HCT116 (cell line): ENCODE results near the gene FAM222B. TPM values are rescaled to one million over a fixed set of nuclear protein-coding genes. Genes with fewer than 3 reads are reported as not detected.

Experiments used
- ATAC-seq: fragments of 200-7000 bp; cut with Tn5 transposase; 2 replicates; pipeline ENCODE4 v1.9.1; 2020; ENCODE audit warnings: mild to moderate bottlenecking, moderate library complexity
- BruUV-seq: library from RNA; stranded (reverse); fragments of 400-500 nt; replicated peaks from 2 replicates; lab custom pipeline; 2021; lab: Mats Ljungman, UMichigan
- CTCF ChIA-PET: fragments of 300-600 bp; sonication (Branson Sonifier 250); formaldehyde crosslinking; loops from one replicate; lab custom pipeline; 2021; ENCODE audit warnings: antibody characterized with exemption; lab: Charles Lee
- POLR2A ChIA-PET: fragments of 300-600, 350-600 bp; sonication (Branson Sonifier 250); formaldehyde crosslinking; loops from one replicate; lab custom pipeline; 2021; ENCODE audit warnings: antibody characterized with exemption; lab: Charles Lee
- RAD21 ChIA-PET, 2 experiments: fragments of 300-600 bp; sonication (Branson Sonifier 250); formaldehyde crosslinking; loops; one replicate each; lab custom pipeline; 2023; ENCODE audit warnings: low total read pairs in 2 of 2; ENCODE audit not compliant: uncharacterized antibody in 2 of 2, unreplicated experiment in 2 of 2, low non-redundant PET in 1 of 2; lab: Charles Lee
- DNase-seq: peaks from one replicate; pipeline ENCODE4 v3.0.0-alpha.2; 2010; ENCODE audit warnings: low read depth, low spot score
- H2AFZ ChIP-seq: fragments of 200-600 bp; shearing (Covaris generic), sonication (generic); 2 replicates; pipeline ENCODE4 v1.6.1; 2017; ENCODE audit warnings: low read depth, mixed run types, mixed read lengths, antibody characterized with exemption, low read length; ENCODE audit not compliant: poor library complexity, severe bottlenecking
- H3K27ac ChIP-seq: 2 replicates; pipeline ENCODE4 v1.5.1; 2012; ENCODE audit warnings: low read depth, low read length
- H3K27me3 ChIP-seq: fragments of 200-600 bp; sonication (generic); 2 replicates; pipeline ENCODE4 v1.6.1; 2016; ENCODE audit warnings: mixed run types, low read length, mixed read lengths; ENCODE audit not compliant: insufficient read depth
- H3K36me3 ChIP-seq, 2 experiments: fragments of 200-500 bp in 1 of 2; fragments of 200-600 bp in 1 of 2; sonication (Bioruptor generic) in 1 of 2; sonication (generic) in 1 of 2; 2 replicates each; pipeline versions ENCODE4 v1.5.1 to v1.6.1; 2014 to 2016; ENCODE audit warnings: low read length in 2 of 2, inconsistent platforms in 1 of 2, mixed read lengths in 1 of 2, mixed run types in 1 of 2; ENCODE audit not compliant: insufficient read depth in 2 of 2, control insufficient read depth in 1 of 2
- H3K4me1 ChIP-seq, 2 experiments: fragments of 200-600 bp in 1 of 2; sonication (generic) in 1 of 2; 2 replicates each; pipeline versions ENCODE4 v1.5.1 to v1.6.1; 2012 to 2017; ENCODE audit warnings: low read length in 2 of 2, inconsistent platforms in 1 of 2, mild to moderate bottlenecking in 1 of 2, mixed read lengths in 1 of 2, mixed run types in 1 of 2, moderate library complexity in 1 of 2; ENCODE audit not compliant: insufficient read depth in 2 of 2, control insufficient read depth in 1 of 2
- H3K4me2 ChIP-seq: fragments of 200-600 bp; sonication (generic); 2 replicates; pipeline ENCODE4 v1.6.1; 2017; ENCODE audit warnings: mixed run types, low read length, mixed read lengths
- H3K4me3 ChIP-seq, 2 experiments: fragments of 200-600 bp in 1 of 2; sonication (generic) in 1 of 2; replicated peaks in 1 of 2; 2 replicates each; pipeline ENCODE4 v1.5.1; 2011 to 2016; ENCODE audit warnings: low read length in 2 of 2, control low read depth in 1 of 2, low read depth in 1 of 2, mild to moderate bottlenecking in 1 of 2, mixed read lengths in 1 of 2, mixed run types in 1 of 2
- H3K79me2 ChIP-seq: fragments of 200-600 bp; sonication (generic); 2 replicates; pipeline ENCODE4 v1.6.1; 2017; ENCODE audit warnings: mild to moderate bottlenecking, mixed run types, low read length, moderate library complexity, mixed read lengths; ENCODE audit not compliant: insufficient read depth
- H3K9ac ChIP-seq: fragments of 200-600 bp; sonication (generic); 2 replicates; pipeline ENCODE4 v1.6.1; 2016; ENCODE audit warnings: low read length, mixed read lengths
- H3K9me2 ChIP-seq: fragments of 200-600 bp; sonication (generic), shearing (Covaris generic); 2 replicates; pipeline ENCODE4 v1.6.1; 2017; ENCODE audit warnings: mixed run types, mild to moderate bottlenecking, moderate library complexity; ENCODE audit not compliant: insufficient read depth
- H3K9me3 ChIP-seq, 2 experiments: fragments of 200-500 bp in 1 of 2; fragments of 200-600 bp in 1 of 2; sonication (Bioruptor generic) in 1 of 2; sonication (generic) in 1 of 2; 2 replicates each; pipeline ENCODE4 v1.6.1; 2014 to 2017; ENCODE audit warnings: low read length in 2 of 2, mixed read lengths in 2 of 2, inconsistent platforms in 1 of 2, low read depth in 1 of 2, mild to moderate bottlenecking in 1 of 2, mixed run types in 1 of 2, moderate library complexity in 1 of 2; ENCODE audit not compliant: control insufficient read depth in 1 of 2, insufficient read depth in 1 of 2
- H4K20me1 ChIP-seq: fragments of 200-600 bp; sonication (generic), shearing (Covaris generic); 2 replicates; pipeline ENCODE4 v1.6.1; 2017; ENCODE audit warnings: mixed run types, mild to moderate bottlenecking, moderate library complexity; ENCODE audit not compliant: insufficient read depth
- CTCF ChIP-seq, 3 experiments: fragments of 200-600 bp in 1 of 3; sonication (generic) in 1 of 3; IDR thresholded peaks in 2 of 3; conservative IDR thresholded peaks in 1 of 3; 2 replicates each; pipeline ENCODE4 v1.5.1; 2012 to 2017; ENCODE audit warnings: low read depth in 2 of 3, low read length in 2 of 3, antibody characterized with exemption in 1 of 3, borderline replicate concordance in 1 of 3, control low read depth in 1 of 3, mild to moderate bottlenecking in 1 of 3, mixed read lengths in 1 of 3, mixed run types in 1 of 3, moderate library complexity in 1 of 3; ENCODE audit not compliant: insufficient read depth in 1 of 3
- EGR1 ChIP-seq: IDR thresholded peaks from 2 replicates; pipeline ENCODE4 v1.6.1; 2012; ENCODE audit warnings: low read depth
- EZH2 ChIP-seq: fragments of 200-600 bp; sonication (generic); IDR thresholded peaks from 2 replicates; pipeline ENCODE4 v1.6.1; 2017; ENCODE audit warnings: antibody characterized with exemption, mixed run types
- EZH2phosphoT487 ChIP-seq: fragments of 200-600 bp; IDR thresholded peaks from 2 replicates; pipeline ENCODE4 v1.6.1; 2018; ENCODE audit warnings: antibody characterized with exemption, borderline replicate concordance
- FOSL1 ChIP-seq: IDR thresholded peaks from 2 replicates; pipeline ENCODE4 v1.6.1; 2012; ENCODE audit warnings: low read depth
- JUND ChIP-seq: IDR thresholded peaks from 2 replicates; pipeline ENCODE4 v1.6.1; 2012
- MAX ChIP-seq: IDR thresholded peaks from 2 replicates; pipeline ENCODE4 v1.6.1; 2012
- POLR2AphosphoS5 ChIP-seq: IDR thresholded peaks from 2 replicates; pipeline ENCODE4 v1.6.1; 2011; ENCODE audit warnings: mild to moderate bottlenecking, low read depth, low read length, moderate library complexity
- RAD21 ChIP-seq: IDR thresholded peaks from 2 replicates; pipeline ENCODE4 v1.6.1; 2012; ENCODE audit warnings: low read depth, mild to moderate bottlenecking
- SIN3A ChIP-seq: IDR thresholded peaks from 2 replicates; pipeline ENCODE4 v1.6.1; 2012; ENCODE audit warnings: low read depth
- SP1 ChIP-seq: IDR thresholded peaks from 2 replicates; pipeline ENCODE4 v1.6.1; 2012; ENCODE audit warnings: low read depth
- TCF7L2 ChIP-seq: IDR thresholded peaks from 2 replicates; pipeline ENCODE4 v1.7.0; 2011; ENCODE audit warnings: borderline replicate concordance, inconsistent platforms; ENCODE audit not compliant: insufficient read depth, insufficient read length; ENCODE audit errors: extremely low read depth
- ZNF274 ChIP-seq: fragments of 200-500 bp; sonication (Bioruptor generic); IDR thresholded peaks from 2 replicates; pipeline ENCODE4 v1.6.1; 2014; ENCODE audit warnings: mild to moderate bottlenecking, low read depth, low read length, inconsistent platforms
- intact Hi-C: fragments of 100-400 bp; cut with micrococcal nuclease; formaldehyde crosslinking; loops from 2 replicates; pipeline ENCODE4 v1.10.0; 2022
- total RNA-seq: library from RNA; stranded (reverse); gene quantifications from one replicate; pipeline ENCODE4 v1.2.1, GENCODE V29; 2021; ENCODE audit not compliant: unreplicated experiment
- TF ChIP-seq, protein P1 (sequence below): IDR thresholded peaks from 2 replicates; pipeline ENCODE4 v1.6.1; 2011; ENCODE audit warnings: mild to moderate bottlenecking, low read length, moderate library complexity; ENCODE audit not compliant: insufficient replicate concordance; ENCODE audit errors: extremely low read depth

The FAM222B gene
- total RNA-seq, 1 experiment from 2014 or later = 22.7 TPM

- ChIA-PET RAD21 (interaction anchor here in 1 of 2 experiments (1.1 to 2.0 kb wide), 2 partner anchors 227 to 391 kb away, joined by 4 to 9 read pairs; partner anchors contain the start of gene PHF12), CTCF (interaction anchor here (0.8 to 5.2 kb wide), 3 partner anchors 23 to 228 kb away, joined by 3 to 207 read pairs (median 61); partner anchors contain the start of gene TRAF4), POLR2A (interaction anchor here (0.9 to 3.8 kb wide), 8 partner anchors 14 to 228 kb away, joined by 3 to 24 read pairs (median 4); partner anchors contain the start of genes PHF12 and PROCA1)
- peak overlapping the region; percentile 90 for H3K9ac ChIP-seq
- peak; percentile 5 for ATAC-seq
- peak overlapping the region; percentile 89 for H3K27ac ChIP-seq
- H2AFZ ChIP-seq = no peak overlapping the region
- H3K4me1 ChIP-seq = peaks cover 42 to 83% of the 10 kb centered on the region in 2 experiments
- H3K27me3 ChIP-seq = no peaks in the 10 kb centered on the region
- peaks cover 45% of the 10 kb centered on the region for H3K79me2 ChIP-seq
- H3K9me2 ChIP-seq = no peaks in the 10 kb centered on the region
- peaks cover 22 to 42% of the 10 kb centered on the region in 2 experiments; a peak in 3 of 4 replicates for H3K36me3 ChIP-seq
- H3K4me3 ChIP-seq = peak overlapping the region; percentile 58 to 59
- DNase-seq = peak; percentile 50
- BruUV-seq = TSS peak; percentile 63
- intact Hi-C loops = loop anchor here (5.0 kb wide), 1 partner anchor 387 kb away; no protein-coding TSS in a partner anchor
- H3K9me3 ChIP-seq = no peaks in the 10 kb centered on the region
- peaks cover 15% of the 10 kb centered on the region; the same call in 1 of the 2 replicates for H4K20me1 ChIP-seq
- TF ChIP-seq FOSL1 (no peak), RAD21 (no peak), EZH2phosphoT487 (no peak), MAX (no peak; the same call in 1 of the 2 replicates), POLR2AphosphoS5 (peak; percentile 85), SP1 (no peak; the same call in 1 of the 2 replicates), SIN3A (peak; percentile 56; the same call in 1 of the 2 replicates), JUND (0 out of 2 replicates have a peak, but pooled peaks have one; percentile 43), EZH2 (no peak), EGR1 (no peak), CTCF (IDR thresholded peaks at IDR 0.05 in 2 of 3, conservative IDR thresholded peaks at IDR 0.05 in 1 of 3; ENCODE audit: borderline replicate concordance in 1 of 3, insufficient read depth in 1 of 3, low read depth in 2 of 3, low read length in 2 of 3) (peak in 1 of 3 experiments; percentile 15; a peak in 1 of 6 replicates), ZNF274 (no peak), TCF7L2 (no peak)
- TF ChIP-seq, protein P1, sequence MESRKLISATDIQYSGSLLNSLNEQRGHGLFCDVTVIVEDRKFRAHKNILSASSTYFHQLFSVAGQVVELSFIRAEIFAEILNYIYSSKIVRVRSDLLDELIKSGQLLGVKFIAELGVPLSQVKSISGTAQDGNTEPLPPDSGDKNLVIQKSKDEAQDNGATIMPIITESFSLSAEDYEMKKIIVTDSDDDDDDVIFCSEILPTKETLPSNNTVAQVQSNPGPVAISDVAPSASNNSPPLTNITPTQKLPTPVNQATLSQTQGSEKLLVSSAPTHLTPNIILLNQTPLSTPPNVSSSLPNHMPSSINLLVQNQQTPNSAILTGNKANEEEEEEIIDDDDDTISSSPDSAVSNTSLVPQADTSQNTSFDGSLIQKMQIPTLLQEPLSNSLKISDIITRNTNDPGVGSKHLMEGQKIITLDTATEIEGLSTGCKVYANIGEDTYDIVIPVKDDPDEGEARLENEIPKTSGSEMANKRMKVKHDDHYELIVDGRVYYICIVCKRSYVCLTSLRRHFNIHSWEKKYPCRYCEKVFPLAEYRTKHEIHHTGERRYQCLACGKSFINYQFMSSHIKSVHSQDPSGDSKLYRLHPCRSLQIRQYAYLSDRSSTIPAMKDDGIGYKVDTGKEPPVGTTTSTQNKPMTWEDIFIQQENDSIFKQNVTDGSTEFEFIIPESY = no peak
- H3K4me2 ChIP-seq = peak overlapping the region; percentile 77
Measured at GRCh38 chr17:28725166-28725659, 117.4 kb downstream of the FAM222B start.
